Measurements from ENCODE around the gene CYBB.
"Not testable (repeated sequence)": the region's sequence is repeated elsewhere in the genome, so short reads cannot be mapped to it uniquely, and the experiment has no call there.

Gene CYBB

GRCh38 chrX:37767430-37767829 is 12.4 kb upstream of the CYBB start:
- TF ChIP-seq ZFX (IDR thresholded peaks at IDR 0.05; ENCODE audit: borderline replicate concordance) (no peak), CTCF (IDR thresholded peaks at IDR 0.05) (no peak)
- H3K27ac ChIP-seq, result no peak overlapping the region

- not testable (repeated sequence) for H3K27ac ChIP-seq
Observed at GRCh38 chrX:37768866-37769265, 11.0 kb upstream of the CYBB start.

GRCh38 chrX:37776283-37776986 is 3.4 kb upstream of the CYBB start:
- no peak for TF ChIP-seq ZFX (IDR thresholded peaks at IDR 0.05; ENCODE audit: borderline replicate concordance)
- no peak for TF ChIP-seq CTCF (IDR thresholded peaks at IDR 0.05)
- H3K27ac ChIP-seq, result no peak overlapping the region

- TF ChIP-seq ZFX (IDR thresholded peaks at IDR 0.05; ENCODE audit: borderline replicate concordance), result no peak
- no peak for TF ChIP-seq CTCF (IDR thresholded peaks at IDR 0.05)
- H3K27ac ChIP-seq, result no peak overlapping the region
Observed at GRCh38 chrX:37776987-37777325, 2.9 kb upstream of the CYBB start.

GRCh38 chrX:37781081-37781480 is 1.2 kb downstream of the CYBB start:
- H3K27ac ChIP-seq, result no peak overlapping the region
- TF ChIP-seq CTCF (IDR thresholded peaks at IDR 0.05), result no peak
- no peak for TF ChIP-seq ZFX (IDR thresholded peaks at IDR 0.05; ENCODE audit: borderline replicate concordance)

- TF ChIP-seq CTCF (IDR thresholded peaks at IDR 0.05) (no peak), ZFX (IDR thresholded peaks at IDR 0.05; ENCODE audit: borderline replicate concordance) (no peak)
- H3K27ac ChIP-seq, result no peak overlapping the region
Observed at GRCh38 chrX:37781814-37782213, 2.0 kb downstream of the CYBB start.

- no peak for TF ChIP-seq CTCF (IDR thresholded peaks at IDR 0.05)
- TF ChIP-seq ZFX (IDR thresholded peaks at IDR 0.05; ENCODE audit: borderline replicate concordance), result no peak
- no peak overlapping the region for H3K27ac ChIP-seq
Observed at GRCh38 chrX:37782359-37782758, 2.5 kb downstream of the CYBB start.

- no peak overlapping the region for H3K27ac ChIP-seq
- TF ChIP-seq ZFX (IDR thresholded peaks at IDR 0.05; ENCODE audit: borderline replicate concordance) (no peak), CTCF (IDR thresholded peaks at IDR 0.05) (no peak)
Observed at GRCh38 chrX:37783305-37783704, 3.4 kb downstream of the CYBB start.
